Glomerular visceral epithelial cell (primary cell): Measurements from ENCODE around the gene CDX1.

Source experiments
- DNase-seq: peaks from one replicate; pipeline ENCODE4 v3.0.0-alpha.2; 2016; ENCODE audit errors: extremely low spot score

CDX1 gene

GRCh38 chr5:150163035-150163434 lies 3.5 kb upstream of the CDX1 start:
- DNase-seq, result no peak

DNA sequence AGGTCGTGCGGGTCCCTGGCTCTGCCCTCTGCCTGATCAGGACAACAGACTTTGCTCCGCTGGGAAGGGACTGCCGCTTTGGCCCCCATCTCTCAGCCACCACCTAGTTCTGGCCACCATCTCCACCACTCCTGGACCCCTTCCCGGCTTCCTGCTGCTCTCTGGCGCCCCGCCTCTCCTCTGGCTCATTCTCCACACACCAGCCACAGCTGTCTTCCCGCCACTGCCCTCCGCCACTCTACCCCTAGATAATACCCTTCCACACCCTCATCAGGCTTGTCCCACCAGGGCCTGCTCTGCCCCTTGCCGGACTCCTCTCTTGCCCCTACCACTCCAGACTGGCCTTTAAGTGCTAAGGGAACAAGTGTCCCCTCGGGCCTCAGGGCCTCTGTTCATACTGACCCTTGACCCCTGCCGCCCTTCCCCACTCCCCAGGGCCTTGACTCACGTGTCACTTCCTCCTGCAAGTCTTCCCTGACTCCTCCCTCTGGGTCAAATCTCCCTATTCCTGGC lies 3.0 kb upstream of the CDX1 start:
- DNase-seq, result no peak

DNA sequence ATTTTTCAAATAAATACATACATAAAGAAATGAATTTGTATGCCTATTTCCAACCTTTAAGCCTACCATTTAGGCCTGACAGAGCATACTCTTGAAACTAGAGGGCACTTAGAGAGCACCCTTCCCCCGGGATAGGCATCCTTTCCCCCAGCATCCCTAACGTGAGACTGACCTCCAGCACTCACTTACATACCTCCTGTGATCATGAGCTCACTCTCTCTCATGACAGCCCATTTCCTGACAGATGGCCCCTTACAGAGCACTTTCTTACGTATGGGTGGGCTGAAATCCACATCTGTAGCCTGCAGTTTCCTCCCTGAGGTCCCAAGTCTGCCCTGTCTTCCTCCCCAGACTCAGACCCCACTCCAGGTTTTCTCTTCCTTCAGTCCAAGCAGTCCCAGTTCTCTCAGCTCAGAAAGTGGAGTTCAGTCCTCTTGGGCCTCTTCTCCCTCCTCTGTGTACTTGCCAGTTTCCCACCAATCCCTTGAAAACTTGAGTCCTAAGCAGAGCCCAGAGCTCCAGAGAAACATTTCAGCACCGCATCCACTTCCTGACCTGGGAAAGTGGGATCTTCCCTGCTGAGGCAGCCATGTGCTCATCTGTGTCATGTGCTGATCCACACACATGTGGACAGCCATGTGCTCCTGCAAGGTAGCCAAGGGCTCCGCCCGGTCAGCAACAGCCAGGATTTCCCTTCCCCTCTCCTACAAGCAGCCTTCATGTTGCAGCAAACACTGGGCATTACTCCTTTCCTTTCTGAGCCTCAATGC lies 2.2 kb upstream of the CDX1 start:
- no peak for DNase-seq

DNA sequence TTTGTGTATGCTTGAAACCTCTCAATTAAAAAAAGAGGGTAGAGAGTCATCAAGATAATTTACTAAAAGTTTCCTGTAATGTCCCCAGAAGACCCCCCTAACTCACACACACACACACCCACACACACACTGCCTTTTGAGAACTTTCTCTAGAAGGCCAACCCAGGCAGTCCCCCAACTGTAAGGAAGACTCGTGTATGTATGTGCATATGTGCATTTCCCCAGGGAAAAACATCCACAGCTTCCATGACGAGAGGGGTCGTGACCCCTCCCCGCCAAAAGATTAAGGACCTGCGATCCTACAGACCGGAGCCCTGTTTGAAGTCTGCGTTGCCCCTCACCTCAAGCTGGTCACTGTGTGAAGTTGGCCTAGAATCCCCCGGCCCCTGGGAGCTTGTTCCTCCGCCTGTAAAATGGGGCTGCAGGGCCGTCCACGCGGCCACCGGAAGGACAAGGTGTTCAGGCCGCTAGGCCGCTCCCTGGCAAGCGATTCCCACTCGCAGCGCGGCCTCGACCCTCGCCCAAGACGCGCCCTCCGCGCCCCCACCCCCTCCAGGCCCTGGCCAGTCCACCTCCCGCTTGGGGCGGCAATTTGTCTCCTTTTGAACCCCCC lies 435 bp upstream of the CDX1 start:
- DNase-seq, result no peak

DNA sequence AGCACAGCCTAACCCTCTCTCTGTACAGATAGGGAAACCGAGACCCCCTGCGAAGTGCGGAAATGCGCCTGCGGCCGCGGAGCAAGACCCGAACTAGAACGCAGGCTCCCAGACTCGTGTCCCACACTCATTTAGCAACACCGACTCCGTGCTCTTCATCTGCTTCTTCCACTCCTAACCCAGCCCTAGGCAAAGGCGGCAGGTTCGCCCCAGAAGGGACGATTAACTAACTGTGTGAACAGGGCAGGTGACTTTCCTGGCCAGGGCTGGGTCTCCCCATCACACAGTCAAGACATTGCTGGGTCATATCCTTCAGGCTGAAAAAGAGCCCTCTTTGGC lies 903 bp downstream of the CDX1 start:
- DNase-seq, result no peak

DNA sequence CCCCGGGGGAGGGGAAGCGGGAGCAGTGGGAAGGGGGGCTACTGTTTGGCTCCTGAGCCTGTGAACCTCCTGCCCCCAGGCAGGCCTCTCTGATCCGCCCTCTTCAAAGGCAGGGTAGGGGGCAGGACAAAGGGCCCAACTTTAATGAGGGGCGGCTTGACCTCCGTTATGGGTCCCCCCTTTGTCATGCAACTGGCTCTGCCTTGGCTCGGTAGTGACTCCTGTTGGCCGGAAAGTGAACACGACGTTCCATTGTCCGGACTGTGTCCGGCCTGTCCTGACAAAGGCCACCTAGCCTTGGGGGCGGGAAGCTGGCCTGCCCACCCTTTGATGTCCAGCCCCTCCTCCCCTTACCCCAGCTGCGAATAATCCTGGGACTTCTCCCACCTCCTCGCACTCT lies 1.3 kb downstream of the CDX1 start:
- DNase-seq, result no peak

GRCh38 chr5:150168864-150169263 lies 2.3 kb downstream of the CDX1 start:
- DNase-seq, result no peak

DNA sequence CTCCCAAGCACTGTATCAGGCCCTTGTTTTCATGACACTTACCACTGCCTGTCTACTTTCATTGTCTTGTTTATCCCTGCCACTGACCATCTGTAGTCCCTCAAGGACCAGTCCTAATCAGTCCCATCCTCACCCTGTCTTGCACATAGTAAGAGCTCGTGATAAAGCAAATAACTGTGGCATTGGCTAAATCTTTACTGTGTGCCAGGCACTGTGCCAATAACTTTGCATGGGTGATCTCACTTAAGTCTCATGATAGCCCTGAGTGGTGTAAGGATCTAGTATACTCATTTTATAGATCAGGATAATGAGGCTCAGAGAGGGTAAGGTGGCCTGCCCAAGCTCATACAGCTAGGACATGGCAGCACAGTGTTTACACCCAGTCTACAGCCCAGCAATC lies 5.6 kb downstream of the CDX1 start:
- peak; percentile 15 for DNase-seq

DNA sequence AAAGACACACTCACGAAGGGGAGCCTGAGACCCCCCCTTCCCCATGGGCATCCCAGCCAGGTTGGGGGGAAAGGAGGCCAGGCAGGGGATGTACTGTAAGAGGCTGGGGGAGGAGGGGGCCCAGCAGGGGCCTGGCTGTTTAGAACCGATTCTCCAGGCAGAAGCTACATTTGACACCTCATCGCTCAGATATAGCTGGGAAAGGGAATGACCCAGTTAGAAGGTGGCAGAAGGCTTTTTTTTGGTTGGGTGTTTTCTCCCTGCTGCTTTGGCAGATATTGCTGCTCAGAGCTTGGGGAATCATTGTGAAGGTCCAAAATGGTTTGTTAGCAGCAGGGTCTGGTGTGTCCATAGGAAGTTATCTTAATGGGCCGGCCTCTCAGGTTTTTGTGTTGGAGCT lies 6.0 kb downstream of the CDX1 start:
- no peak for DNase-seq

GRCh38 chr5:150173161-150173560 lies 6.6 kb downstream of the CDX1 start:
- no peak for DNase-seq

DNA sequence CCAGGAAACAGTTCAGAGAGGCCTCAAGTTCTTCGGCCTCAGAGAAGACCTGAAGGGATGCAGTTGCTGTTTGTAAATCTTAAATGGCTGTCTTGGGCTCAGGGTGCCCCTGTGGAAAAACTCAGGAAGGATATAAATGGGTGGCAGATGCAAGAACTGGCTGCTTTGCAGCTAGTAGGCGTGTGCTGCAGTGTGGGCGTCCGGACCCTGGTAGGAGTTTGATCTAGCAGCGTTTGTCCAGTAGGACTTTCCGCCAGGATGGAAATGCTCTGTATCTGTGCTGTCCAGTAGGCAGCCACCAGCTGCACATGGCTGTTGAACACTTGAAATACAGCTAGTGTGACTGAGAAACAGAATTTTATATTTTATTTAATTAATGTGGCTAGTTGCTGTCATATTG lies 7.7 kb downstream of the CDX1 start:
- DNase-seq, result no peak

DNA sequence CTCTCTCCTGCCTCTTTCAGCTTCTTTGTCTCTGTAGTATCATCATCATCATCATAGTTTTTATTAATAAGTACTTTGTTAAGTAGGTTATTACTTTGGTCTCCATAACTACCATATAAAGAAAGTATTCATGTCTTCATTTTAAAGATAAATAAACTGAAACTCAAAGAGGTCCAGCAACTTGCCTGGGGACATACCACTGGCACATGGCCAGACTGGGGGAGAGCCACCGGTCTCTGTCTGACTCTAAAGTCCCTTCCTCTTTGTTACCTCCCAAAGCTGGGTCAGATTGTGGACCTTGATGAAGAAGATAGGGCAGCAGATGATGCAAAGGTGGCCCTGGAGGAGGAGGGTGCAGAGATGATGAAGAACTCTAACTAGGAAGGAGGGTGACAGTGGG lies 8.5 kb downstream of the CDX1 start:
- DNase-seq, result no peak

- peak; percentile 40 for DNase-seq
Observed at GRCh38 chr5:150175536-150175935, 9.0 kb downstream of the CDX1 start.

GRCh38 chr5:150176745-150177477 lies 10.3 kb downstream of the CDX1 start:
- DNase-seq, result peak; percentile 13

GRCh38 chr5:150177721-150178120 lies 11.1 kb downstream of the CDX1 start:
- DNase-seq, result no peak

- peak; percentile 25 for DNase-seq
Observed at GRCh38 chr5:150178262-150178661, 11.7 kb downstream of the CDX1 start.

DNA sequence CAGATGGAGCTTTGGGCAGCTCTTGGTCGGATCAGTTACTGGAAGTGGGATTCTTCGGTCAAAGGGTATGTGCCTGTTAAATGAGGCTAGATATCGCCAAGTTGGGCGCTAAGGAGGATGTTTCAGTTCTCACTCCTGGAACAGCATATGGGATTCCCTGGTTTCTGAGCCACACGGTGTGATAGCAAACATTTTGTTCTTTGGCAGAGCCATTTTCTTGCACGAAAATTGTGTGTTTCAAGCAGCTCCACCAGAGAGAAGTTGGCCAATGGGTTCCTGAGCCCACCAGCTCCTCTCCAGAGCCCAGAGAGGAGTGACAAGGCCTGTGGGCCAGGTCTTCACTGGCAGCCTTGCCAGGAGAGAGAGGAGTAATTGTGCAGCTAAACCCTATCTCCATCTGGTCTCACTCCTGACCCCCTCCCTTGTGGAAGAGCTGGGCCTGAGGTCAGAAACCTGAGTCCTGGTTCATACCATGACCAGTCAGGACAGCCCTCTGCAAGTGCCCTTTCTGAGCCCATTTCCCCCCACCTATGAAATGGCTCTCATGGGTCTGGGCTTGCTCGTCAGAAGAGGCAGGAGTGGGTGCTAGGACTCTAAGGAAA lies 12.5 kb downstream of the CDX1 start:
- no peak for DNase-seq

DNA sequence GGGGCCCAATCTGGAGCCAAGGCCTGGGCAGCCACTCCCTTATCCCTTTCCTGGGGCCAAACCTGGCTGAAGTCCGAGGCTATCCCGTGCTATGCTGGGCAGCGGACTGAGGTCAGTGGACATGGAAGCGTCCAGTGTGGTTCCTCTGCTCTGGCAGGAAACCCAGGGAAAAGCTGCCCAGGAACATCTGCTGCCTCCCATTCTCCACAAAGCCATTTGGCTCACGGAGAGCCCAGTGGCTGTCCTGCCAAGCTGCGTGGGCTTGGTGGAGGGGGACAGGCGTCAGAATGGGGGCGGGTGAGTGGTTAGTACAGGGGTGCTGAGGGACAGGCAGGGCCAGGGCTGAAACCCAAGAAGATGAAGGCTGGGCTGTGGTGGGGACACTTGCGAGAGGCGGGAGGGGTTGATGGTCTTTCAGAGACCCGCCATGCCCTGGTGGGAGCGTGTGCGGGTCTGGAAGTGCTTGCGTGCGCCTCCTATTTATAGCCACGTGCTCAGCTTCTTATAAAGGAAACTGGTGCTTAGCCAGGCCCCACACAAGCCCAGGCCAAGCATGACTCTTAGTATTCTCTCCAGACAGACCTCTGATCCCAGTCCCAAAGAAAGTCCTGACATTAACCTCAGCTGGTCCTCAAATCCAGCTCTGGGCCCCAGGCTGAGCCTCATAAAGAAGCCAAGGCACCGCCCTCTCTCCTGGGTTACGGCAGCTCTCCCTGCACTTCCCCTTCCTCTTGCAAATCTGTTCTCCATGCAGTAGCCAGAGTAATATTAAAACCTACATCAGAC lies 13.9 kb downstream of the CDX1 start:
- DNase-seq, result no peak

- DNase-seq, result peak; percentile 28
Observed at GRCh38 chr5:150181027-150181426, 14.4 kb downstream of the CDX1 start.

DNA sequence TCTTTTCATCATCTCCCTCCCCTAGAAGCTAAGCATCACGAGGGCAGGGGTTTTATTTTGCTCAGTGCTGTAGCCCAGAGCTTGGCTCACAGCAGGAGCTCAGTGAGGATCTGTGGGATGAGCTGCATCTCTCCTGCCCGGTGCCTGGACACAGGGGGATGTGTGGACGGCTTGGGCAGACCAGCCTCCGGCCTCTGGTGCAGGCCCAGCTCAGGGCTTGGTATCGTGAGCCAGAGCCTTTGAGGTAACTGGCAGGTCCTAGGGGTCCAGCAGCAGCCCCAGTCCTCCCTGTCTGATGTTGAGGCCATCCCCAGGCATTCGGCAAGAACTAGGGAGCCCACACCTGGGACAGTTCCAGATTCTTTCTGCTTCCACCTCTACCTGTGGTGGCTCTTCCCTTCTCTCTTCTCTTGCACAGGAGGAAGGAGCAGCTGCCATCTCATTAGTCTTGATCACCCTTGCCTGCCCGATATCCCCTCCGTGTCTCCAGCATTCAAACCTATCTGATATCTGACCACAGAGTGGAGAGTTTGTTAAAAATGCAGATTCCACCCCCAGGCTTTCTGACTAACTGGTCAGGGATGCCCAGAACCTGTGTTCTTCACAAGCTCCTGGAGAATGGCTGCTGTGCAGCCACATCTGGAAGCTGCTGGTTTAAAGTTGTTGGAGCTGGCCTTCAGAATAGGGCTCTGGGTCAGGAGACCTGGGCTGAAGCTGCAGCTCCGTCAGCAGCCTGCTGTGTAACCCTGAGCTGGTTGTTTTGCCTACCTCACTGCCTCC lies 15.4 kb downstream of the CDX1 start:
- DNase-seq, result no peak

- no peak for DNase-seq
Observed at GRCh38 chr5:150182774-150183173, 16.2 kb downstream of the CDX1 start.
